ENCODE measurements around the gene TSHZ3.

The TSHZ3 gene

DNA sequence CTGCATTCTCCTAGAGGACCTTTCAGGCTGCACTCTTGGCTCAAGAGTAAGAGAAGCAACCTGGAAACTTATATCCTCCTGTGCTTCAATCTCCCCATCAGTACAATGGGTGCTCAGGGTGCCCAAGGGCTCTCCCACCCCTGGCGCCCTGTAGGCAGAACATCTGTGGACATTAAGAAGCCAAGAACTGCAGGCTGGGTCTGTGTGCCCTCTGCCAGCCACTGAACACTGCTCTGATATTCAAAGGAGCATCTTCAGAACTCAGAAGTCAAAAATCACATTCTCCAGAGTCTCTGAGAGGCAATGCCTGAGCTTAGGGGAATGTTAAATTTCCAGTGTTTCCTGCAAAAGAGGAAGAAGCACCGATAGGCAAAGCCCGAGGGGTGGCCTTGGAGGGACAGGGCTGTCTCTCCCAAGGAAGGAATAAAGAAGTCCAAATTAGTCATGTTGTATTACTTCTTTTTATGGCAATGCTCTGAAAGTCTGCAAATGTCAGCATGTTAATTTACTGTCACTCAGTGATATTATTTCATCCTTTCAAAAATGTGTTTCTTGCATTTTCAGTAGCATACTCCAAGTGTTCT, 88.1 kb downstream of the TSHZ3 start:
- no peaks in the 10 kb centered on the region for H3K9me3 Mint-ChIP-seq
- peaks cover 19% of the 10 kb centered on the region for H3K27me3 Mint-ChIP-seq (ENCODE audit: low read depth, poor library complexity)
- H3K4me3 Mint-ChIP-seq: no peak overlapping the region
- no peak overlapping the region for H3K27ac Mint-ChIP-seq
- no peak for DNase-seq
- peaks cover 59% of the 10 kb centered on the region for H3K4me1 Mint-ChIP-seq
- TF ChIP-seq, protein P1, sequence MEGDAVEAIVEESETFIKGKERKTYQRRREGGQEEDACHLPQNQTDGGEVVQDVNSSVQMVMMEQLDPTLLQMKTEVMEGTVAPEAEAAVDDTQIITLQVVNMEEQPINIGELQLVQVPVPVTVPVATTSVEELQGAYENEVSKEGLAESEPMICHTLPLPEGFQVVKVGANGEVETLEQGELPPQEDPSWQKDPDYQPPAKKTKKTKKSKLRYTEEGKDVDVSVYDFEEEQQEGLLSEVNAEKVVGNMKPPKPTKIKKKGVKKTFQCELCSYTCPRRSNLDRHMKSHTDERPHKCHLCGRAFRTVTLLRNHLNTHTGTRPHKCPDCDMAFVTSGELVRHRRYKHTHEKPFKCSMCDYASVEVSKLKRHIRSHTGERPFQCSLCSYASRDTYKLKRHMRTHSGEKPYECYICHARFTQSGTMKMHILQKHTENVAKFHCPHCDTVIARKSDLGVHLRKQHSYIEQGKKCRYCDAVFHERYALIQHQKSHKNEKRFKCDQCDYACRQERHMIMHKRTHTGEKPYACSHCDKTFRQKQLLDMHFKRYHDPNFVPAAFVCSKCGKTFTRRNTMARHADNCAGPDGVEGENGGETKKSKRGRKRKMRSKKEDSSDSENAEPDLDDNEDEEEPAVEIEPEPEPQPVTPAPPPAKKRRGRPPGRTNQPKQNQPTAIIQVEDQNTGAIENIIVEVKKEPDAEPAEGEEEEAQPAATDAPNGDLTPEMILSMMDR (IDR thresholded peaks at IDR 0.05): no peak
- no peaks in the 10 kb centered on the region for H3K36me3 Mint-ChIP-seq (ENCODE audit: low read depth)

DNA sequence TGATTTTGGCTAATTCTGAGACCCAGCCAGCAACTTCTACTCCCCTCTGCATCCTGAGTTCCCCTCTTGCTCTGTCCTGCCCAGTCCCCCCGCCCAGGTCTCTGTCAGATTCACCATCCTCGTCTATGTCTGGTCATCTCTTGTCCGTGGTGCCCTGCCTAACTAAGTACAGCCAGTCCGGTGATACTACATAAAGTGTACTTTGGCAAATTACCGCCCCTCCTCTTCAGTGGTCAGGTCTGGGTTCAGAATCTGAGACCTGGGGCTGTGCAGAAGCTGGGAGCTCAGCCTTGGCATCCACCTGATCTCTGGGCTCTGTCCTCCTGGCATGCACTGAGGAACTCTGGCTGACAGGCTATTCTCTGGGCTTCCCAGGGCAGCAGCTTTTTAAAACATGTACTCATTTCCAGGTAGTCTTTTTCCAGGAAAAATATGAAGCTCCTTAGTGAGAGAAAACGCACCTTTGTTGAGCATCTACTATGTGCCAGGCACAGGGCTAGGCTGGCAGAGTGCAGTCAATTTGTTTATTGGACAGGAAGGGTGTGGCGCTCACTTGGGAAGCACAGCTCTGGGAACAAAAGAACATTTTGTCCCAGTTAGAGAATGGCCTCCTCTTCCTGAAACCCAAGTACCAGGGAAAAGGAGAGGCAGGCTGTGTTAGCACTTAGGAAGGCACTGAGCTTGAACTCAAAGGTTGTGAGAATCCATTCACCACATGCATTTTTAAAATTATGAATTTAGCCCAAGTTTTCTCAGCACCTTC, 88.9 kb downstream of the TSHZ3 start:
- TF ChIP-seq, protein P1 (IDR thresholded peaks at IDR 0.05): no peak
- H3K27me3 Mint-ChIP-seq (ENCODE audit: low read depth, poor library complexity): peaks cover 20% of the 10 kb centered on the region
- no peaks in the 10 kb centered on the region for H3K9me3 Mint-ChIP-seq
- H3K4me1 Mint-ChIP-seq: peaks cover 59% of the 10 kb centered on the region
- DNase-seq: no peak
- H3K36me3 Mint-ChIP-seq (ENCODE audit: low read depth): no peaks in the 10 kb centered on the region
- H3K4me3 Mint-ChIP-seq: no peak overlapping the region
- no peak overlapping the region for H3K27ac Mint-ChIP-seq

- Mint-ChIP-seq H3K4me1 (peaks cover 66% of the 10 kb centered on the region), H3K27ac (peak overlapping the region; percentile 64), H3K4me3 (no peak overlapping the region), H3K9me3 (no peaks in the 10 kb centered on the region), H3K36me3 (ENCODE audit: low read depth) (no peaks in the 10 kb centered on the region), H3K27me3 (ENCODE audit: low read depth, poor library complexity) (peaks cover 21% of the 10 kb centered on the region)
- TF ChIP-seq, protein P1 (IDR thresholded peaks at IDR 0.05): no peak
- no peak for DNase-seq
Observed at GRCh38 chr19:31258211-31259052, 90.8 kb downstream of the TSHZ3 start.

GRCh38 chr19:31257426-31258130, 91.7 kb downstream of the TSHZ3 start:
- peaks cover 65% of the 10 kb centered on the region for H3K4me1 Mint-ChIP-seq
- DNase-seq: no peak
- no peaks in the 10 kb centered on the region for H3K9me3 Mint-ChIP-seq

GRCh38 chr19:31257025-31257424, 92.2 kb downstream of the TSHZ3 start:
- H3K36me3 Mint-ChIP-seq (ENCODE audit: low read depth): no peaks in the 10 kb centered on the region
- H3K27me3 Mint-ChIP-seq (ENCODE audit: low read depth, poor library complexity): peaks cover 24% of the 10 kb centered on the region
- TF ChIP-seq, protein P1 (IDR thresholded peaks at IDR 0.05): no peak
- peaks cover 65% of the 10 kb centered on the region for H3K4me1 Mint-ChIP-seq
- H3K9me3 Mint-ChIP-seq: no peaks in the 10 kb centered on the region
- H3K27ac Mint-ChIP-seq: no peak overlapping the region
- DNase-seq: no peak
- no peak overlapping the region for H3K4me3 Mint-ChIP-seq

More at GRCh38 chr19:31257426-31258130, 91.7 kb downstream of the TSHZ3 start:
- Mint-ChIP-seq H3K36me3 (ENCODE audit: low read depth) (no peaks in the 10 kb centered on the region), H3K27ac (peak overlapping the region; percentile 42), H3K27me3 (ENCODE audit: low read depth, poor library complexity) (peaks cover 21% of the 10 kb centered on the region), H3K4me3 (no peak overlapping the region)
- TF ChIP-seq, protein P1 (IDR thresholded peaks at IDR 0.05): no peak
